Common myeloid progenitor, CD34-positive (primary cell): ENCODE data around the gene ITGB5.

Source experiments
- CTCF ChIA-PET: fragments of 350-600 bp; sonication (Branson Sonifier 250); formaldehyde crosslinking; loops from one replicate; lab custom pipeline; 2021; ENCODE audit warnings: antibody characterized with exemption; lab: Charles Lee
- POLR2A ChIA-PET: fragments of 350-600 bp; sonication (Branson Sonifier 250); formaldehyde crosslinking; loops from one replicate; lab custom pipeline; 2021; ENCODE audit warnings: antibody characterized with exemption; lab: Charles Lee
- DNase-seq, 3 donors: peaks; one replicate each; pipeline versions ENCODE4 v3.0.0 to v3.0.0-alpha.2; 2013
- H3K27ac ChIP-seq, 2 experiments: 1 replicate in 1 of 2; 2 replicates in 1 of 2; pipeline ENCODE4 v1.7.0; 2013; ENCODE audit warnings: inconsistent platforms in 2 of 2, low read length in 2 of 2, mild to moderate bottlenecking in 2 of 2, low read depth in 1 of 2, moderate library complexity in 1 of 2; ENCODE audit not compliant: severe bottlenecking in 2 of 2, insufficient read depth in 1 of 2, poor library complexity in 1 of 2
- H3K27me3 ChIP-seq, 5 experiments: replicated peaks in 2 of 5; 1 replicate in 3 of 5; 2 replicates in 2 of 5; pipeline versions ENCODE4 v1.6.1 to v1.7.0; 2013; ENCODE audit warnings: low read length in 4 of 5, mild to moderate bottlenecking in 2 of 5, moderate library complexity in 2 of 5, inconsistent platforms in 1 of 5; ENCODE audit not compliant: insufficient read depth in 5 of 5, control insufficient read depth in 4 of 5
- H3K36me3 ChIP-seq, 4 experiments: 1 replicate in 2 of 4; 2 replicates in 2 of 4; pipeline versions ENCODE4 v1.6.1 to v1.7.0; 2013; ENCODE audit warnings: low read length in 3 of 4, control low read depth in 1 of 4, mild to moderate bottlenecking in 1 of 4; ENCODE audit not compliant: control insufficient read depth in 4 of 4, insufficient read depth in 4 of 4
- H3K4me1 ChIP-seq, 4 experiments: 1 replicate in 3 of 4; 2 replicates in 1 of 4; pipeline versions ENCODE4 v1.6.1 to v1.7.1; 2013; ENCODE audit warnings: low read length in 3 of 4, mild to moderate bottlenecking in 3 of 4, control low read depth in 1 of 4, inconsistent platforms in 1 of 4, moderate library complexity in 1 of 4; ENCODE audit not compliant: control insufficient read depth in 4 of 4, insufficient read depth in 4 of 4; ENCODE audit errors: control extremely low read depth in 1 of 4
- H3K4me3 ChIP-seq, 7 experiments: 1 replicate in 4 of 7; 2 replicates in 3 of 7; pipeline versions ENCODE4 v1.5.1 to v1.7.0; 2013; ENCODE audit warnings: mild to moderate bottlenecking in 7 of 7, low read length in 6 of 7, moderate library complexity in 6 of 7, inconsistent platforms in 2 of 7, low read depth in 2 of 7, control low read depth in 1 of 7; ENCODE audit not compliant: insufficient read depth in 4 of 7, control insufficient read depth in 1 of 7; ENCODE audit errors: extremely low read depth in 1 of 7
- H3K9me3 ChIP-seq, 5 experiments: 1 replicate in 4 of 5; 2 replicates in 1 of 5; pipeline versions ENCODE4 v1.6.1 to v1.7.1; 2013; ENCODE audit warnings: low read length in 4 of 5, mild to moderate bottlenecking in 2 of 5, inconsistent platforms in 1 of 5, low read depth in 1 of 5, moderate library complexity in 1 of 5; ENCODE audit not compliant: control insufficient read depth in 4 of 5, insufficient read depth in 2 of 5; ENCODE audit errors: control extremely low read depth in 1 of 5
- WGBS: methylation state at CpG from one replicate; pipeline ENCODE4 v1.1.5; 2013; ENCODE audit not compliant: insufficient coverage; 5-methylcytosine and 5-hydroxymethylcytosine counted together

The ITGB5 gene

GRCh38 chr3:124823648-124824047, 63.5 kb downstream of the ITGB5 start:
- H3K27ac ChIP-seq, result no peak overlapping the region
- no peak overlapping the region for H3K4me3 ChIP-seq
- H3K9me3 ChIP-seq, result no peaks in the 10 kb centered on the region
- peaks cover 0 to 4% (median 0%) of the 10 kb centered on the region in 5 experiments for H3K27me3 ChIP-seq
- no peaks in the 10 kb centered on the region for H3K36me3 ChIP-seq
- no peak for DNase-seq
- ChIA-PET POLR2A (no interaction called here), CTCF (interaction anchor here (1.0 to 1.7 kb wide), 3 partner anchors 12 to 63 kb away, joined by 3 to 4 read pairs (median 3); no protein-coding TSS in a partner anchor)
- H3K4me1 ChIP-seq, result no peaks in the 10 kb centered on the region
- WGBS, result 100% methylated on average over 1 of the region's 2 CpGs

DNA sequence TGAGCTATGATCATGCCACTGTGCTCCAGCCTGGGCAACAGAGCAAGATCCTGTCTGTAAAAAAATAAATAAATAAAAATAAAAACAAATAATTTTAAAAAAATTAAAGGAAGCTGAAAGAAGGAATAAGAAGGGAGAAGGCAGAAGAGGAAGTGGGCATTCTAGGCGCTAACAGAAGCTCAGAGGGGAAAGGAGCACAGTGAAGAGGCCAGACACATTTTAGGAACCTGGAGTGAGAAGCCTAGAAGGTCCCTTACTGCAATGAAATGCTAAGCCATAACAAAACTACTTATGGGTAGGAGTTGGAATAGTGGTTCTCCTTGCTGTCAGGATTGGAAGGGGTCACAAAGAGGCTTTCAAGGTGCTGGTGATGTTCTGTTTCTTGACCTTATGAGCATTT, 64.0 kb downstream of the ITGB5 start:
- ChIA-PET CTCF (interaction anchor here (1.3 to 1.7 kb wide), 4 partner anchors 12 to 62 kb away, joined by 3 to 4 read pairs (median 4); no protein-coding TSS in a partner anchor), POLR2A (no interaction called here)
- 40% methylated on average over 1 of the region's 1 CpG for WGBS
- no peak for DNase-seq
- Histone ChIP-seq H3K27me3 (peaks cover 0 to 4% (median 0%) of the 10 kb centered on the region in 5 experiments), H3K9me3 (no peaks in the 10 kb centered on the region), H3K27ac (no peak overlapping the region), H3K4me3 (no peak overlapping the region), H3K36me3 (no peaks in the 10 kb centered on the region), H3K4me1 (no peaks in the 10 kb centered on the region)

- no peaks in the 10 kb centered on the region for H3K36me3 ChIP-seq
- DNase-seq, result no peak
- WGBS, result 94% methylated on average over 5 of the region's 6 CpGs
- ChIA-PET CTCF (interaction anchor here (1.6 kb wide), 1 partner anchor 21 kb away, joined by 3 read pairs; no protein-coding TSS in a partner anchor), POLR2A (no interaction called here)
- H3K9me3 ChIP-seq, result no peaks in the 10 kb centered on the region
- no peak overlapping the region for H3K4me3 ChIP-seq
- no peaks in the 10 kb centered on the region for H3K4me1 ChIP-seq
- H3K27ac ChIP-seq, result no peak overlapping the region
- H3K27me3 ChIP-seq, result peaks cover 0 to 4% (median 0%) of the 10 kb centered on the region in 5 experiments
Measured at GRCh38 chr3:124821356-124821755, 65.8 kb downstream of the ITGB5 start.

- POLR2A ChIA-PET, result no interaction called here
- Histone ChIP-seq H3K27ac (no peak overlapping the region), H3K36me3 (no peaks in the 10 kb centered on the region), H3K9me3 (no peaks in the 10 kb centered on the region), H3K27me3 (peaks cover 0 to 4% (median 0%) of the 10 kb centered on the region in 5 experiments), H3K4me3 (no peak overlapping the region), H3K4me1 (no peaks in the 10 kb centered on the region)
- no peak for DNase-seq
- CTCF ChIA-PET, result interaction anchor here (0.6 to 0.9 kb wide), 2 partner anchors 52 to 67 kb away, joined by 3 read pairs; no protein-coding TSS in a partner anchor
- 89% methylated on average over 4 of the region's 9 CpGs for WGBS
Measured at GRCh38 chr3:124818398-124819091, 68.6 kb downstream of the ITGB5 start.

DNA sequence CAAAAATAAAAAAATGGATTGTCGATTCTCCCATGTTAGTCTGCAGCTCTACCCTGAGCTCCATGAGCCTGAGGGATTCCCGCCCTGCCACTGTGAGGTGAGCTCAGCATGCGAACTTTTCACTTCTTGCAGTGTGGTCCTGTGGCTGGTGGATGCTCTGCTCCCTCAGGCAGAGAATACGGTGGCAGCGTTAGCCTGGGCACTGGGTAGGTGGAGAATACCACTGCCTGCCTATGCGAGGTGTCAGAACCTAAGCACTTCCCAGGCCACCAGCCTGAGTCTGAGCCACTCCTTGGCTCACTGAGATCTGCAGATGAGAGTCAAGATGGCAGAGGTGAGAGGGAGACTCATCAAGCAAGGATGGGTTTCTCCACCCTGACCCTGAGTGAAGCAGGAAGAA, 70.1 kb downstream of the ITGB5 start:
- Histone ChIP-seq H3K36me3 (no peaks in the 10 kb centered on the region), H3K27ac (no peak overlapping the region), H3K4me3 (no peak overlapping the region), H3K9me3 (no peaks in the 10 kb centered on the region), H3K27me3 (peaks cover 0 to 4% (median 0%) of the 10 kb centered on the region in 5 experiments), H3K4me1 (no peaks in the 10 kb centered on the region)
- no peak for DNase-seq
- 98% methylated on average over 5 of the region's 6 CpGs for WGBS
- POLR2A ChIA-PET, result no interaction called here
- CTCF ChIA-PET, result interaction anchor here (1.0 kb wide), 1 partner anchor 56 kb away, joined by 3 read pairs; no protein-coding TSS in a partner anchor

GRCh38 chr3:124816206-124816605, 71.0 kb downstream of the ITGB5 start:
- no peaks in the 10 kb centered on the region for H3K36me3 ChIP-seq
- H3K27me3 ChIP-seq, result peaks cover 0 to 4% (median 0%) of the 10 kb centered on the region in 5 experiments
- DNase-seq, result no peak
- ChIA-PET POLR2A (no interaction called here), CTCF (interaction anchor here (0.5 to 2.3 kb wide), 3 partner anchors 9 to 55 kb away, joined by 3 to 8 read pairs (median 3); no protein-coding TSS in a partner anchor)
- H3K4me3 ChIP-seq, result no peak overlapping the region
- no peaks in the 10 kb centered on the region for H3K9me3 ChIP-seq
- H3K4me1 ChIP-seq, result no peaks in the 10 kb centered on the region
- H3K27ac ChIP-seq, result no peak overlapping the region
- WGBS, result 100% methylated on average over 4 of the region's 4 CpGs

DNA sequence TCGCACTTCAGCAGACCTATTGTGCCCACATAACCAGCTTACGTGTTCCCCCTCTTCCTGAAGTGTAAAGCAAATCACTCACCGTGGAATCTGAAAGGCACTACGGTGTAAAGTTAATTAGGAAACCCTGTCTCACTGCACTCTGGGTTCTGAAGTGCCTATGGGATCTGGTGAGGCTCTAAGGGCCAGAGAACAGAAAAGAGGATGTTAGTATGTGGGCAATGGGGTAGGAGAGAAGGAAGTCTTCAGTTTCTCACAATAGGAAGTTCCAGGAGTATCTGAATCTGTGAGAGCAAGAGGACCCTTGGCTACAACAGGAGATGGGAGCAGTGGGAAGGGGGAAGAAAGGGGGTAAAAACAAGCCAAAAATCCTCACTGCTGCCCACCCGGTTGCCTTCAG, 71.4 kb downstream of the ITGB5 start:
- Histone ChIP-seq H3K4me1 (no peaks in the 10 kb centered on the region), H3K27ac (no peak overlapping the region), H3K36me3 (no peaks in the 10 kb centered on the region), H3K4me3 (no peak overlapping the region), H3K9me3 (no peaks in the 10 kb centered on the region), H3K27me3 (peaks cover 0 to 4% (median 0%) of the 10 kb centered on the region in 5 experiments)
- no peak for DNase-seq
- ChIA-PET CTCF (interaction anchor here (0.5 to 2.3 kb wide), 3 partner anchors 9 to 55 kb away, joined by 3 to 8 read pairs (median 3); no protein-coding TSS in a partner anchor), POLR2A (no interaction called here)
- WGBS, result 76% methylated on average over 4 of the region's 5 CpGs
